Parathyroid adenoma (tissue), 2 donors: ENCODE measurements around the gene CYP46A1.

Experiments used
- H2AFZ ChIP-seq: fragments of 300-600 bp; sonication (generic); one replicate; pipeline ENCODE4 v1.7.0; 2017; ENCODE audit warnings: antibody characterized with exemption, mild to moderate bottlenecking
- H3K27ac ChIP-seq: fragments of 300-600 bp; sonication (generic); one replicate; pipeline ENCODE4 v1.7.0; 2017
- H3K27me3 ChIP-seq: fragments of 300-600 bp; sonication (generic); one replicate; pipeline ENCODE4 v1.7.0; 2017; ENCODE audit warnings: low read length; ENCODE audit not compliant: control insufficient read depth, insufficient read depth
- H3K36me3 ChIP-seq: fragments of 300-600 bp; sonication (generic); one replicate; pipeline ENCODE4 v1.7.0; 2017; ENCODE audit warnings: low read length; ENCODE audit not compliant: control insufficient read depth, insufficient read depth
- H3K4me1 ChIP-seq: fragments of 300-600 bp; sonication (generic); one replicate; pipeline ENCODE4 v1.7.0; 2017; ENCODE audit warnings: control low read depth
- H3K4me2 ChIP-seq: fragments of 300-600 bp; sonication (generic); one replicate; pipeline ENCODE4 v1.7.0; 2017; ENCODE audit warnings: low read length
- H3K4me3 ChIP-seq: fragments of 300-600 bp; sonication (generic); one replicate; pipeline ENCODE4 v1.7.0; 2017; ENCODE audit warnings: low read depth, low read length
- H3K79me2 ChIP-seq: fragments of 300-600 bp; sonication (generic); one replicate; pipeline ENCODE4 v1.7.0; 2017; ENCODE audit warnings: control low read depth
- H3K9ac ChIP-seq: fragments of 300-600 bp; sonication (generic); one replicate; pipeline ENCODE4 v1.7.0; 2017; ENCODE audit warnings: mild to moderate bottlenecking
- H3K9me3 ChIP-seq: fragments of 300-600 bp; sonication (generic); one replicate; pipeline ENCODE4 v1.7.0; 2017; ENCODE audit warnings: low read length; ENCODE audit not compliant: control insufficient read depth
- TF ChIP-seq, protein P1 (sequence below): fragments of 300-600 bp; sonication (generic); IDR thresholded peaks from one replicate; pipeline ENCODE4 v1.7.0; 2017; ENCODE audit warnings: antibody characterized with exemption, mild to moderate bottlenecking
- donor health status: primary hyperparathyroidism.

The CYP46A1 gene

DNA sequence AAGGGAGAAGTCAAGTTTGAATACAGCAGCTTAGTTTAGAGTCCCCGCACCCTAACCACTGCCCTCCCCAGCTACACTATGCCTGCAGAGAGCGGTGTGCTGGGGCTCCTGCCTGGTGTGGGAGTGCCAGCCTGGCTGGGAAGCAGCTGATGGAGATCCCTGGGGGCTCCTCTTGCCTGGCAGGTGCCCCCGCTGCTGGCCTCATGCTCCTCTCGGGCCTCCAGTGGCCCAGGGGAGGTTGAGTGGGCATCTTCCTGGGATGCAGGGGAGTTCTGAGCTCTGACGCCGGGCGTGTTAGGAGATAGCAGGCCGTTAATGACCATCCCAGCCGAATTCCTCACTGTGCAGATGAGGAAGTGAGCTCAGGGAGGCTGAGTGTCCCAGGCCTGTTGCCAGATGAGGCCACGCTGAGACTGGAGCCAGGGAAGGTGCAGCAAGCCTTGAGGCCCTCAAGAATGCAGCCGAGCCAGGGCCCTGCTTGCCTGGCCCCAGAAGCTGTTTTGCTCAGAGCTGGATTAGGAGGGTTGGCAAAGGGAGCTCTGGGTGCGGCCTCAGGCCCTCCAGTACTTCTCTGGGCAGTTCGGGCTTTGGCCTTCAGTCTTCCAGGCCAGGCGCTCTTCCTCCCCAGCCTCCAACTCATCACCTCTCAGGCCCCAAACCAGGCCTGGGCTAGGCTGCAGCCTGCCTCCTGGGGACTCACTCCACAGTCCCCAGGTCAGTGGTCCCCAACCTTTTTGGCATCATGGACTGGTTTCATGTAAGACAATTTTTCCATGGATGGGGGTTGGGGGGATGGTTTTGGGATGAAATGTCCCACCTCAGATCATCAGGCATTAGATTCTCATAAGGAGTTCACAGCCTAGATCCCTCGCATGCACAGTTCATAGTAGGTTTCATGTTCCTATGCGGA, 6.6 kb upstream of the CYP46A1 start:
- no peaks in the 10 kb centered on the region for H3K9me3 ChIP-seq
- no peak overlapping the region for H3K4me2 ChIP-seq
- no peaks in the 10 kb centered on the region for H3K36me3 ChIP-seq
- H2AFZ ChIP-seq, result no peak overlapping the region
- H3K79me2 ChIP-seq, result no peaks in the 10 kb centered on the region
- no peak overlapping the region for H3K4me3 ChIP-seq
- H3K4me1 ChIP-seq, result no peaks in the 10 kb centered on the region
- no peaks in the 10 kb centered on the region for H3K27me3 ChIP-seq
- no peak overlapping the region for H3K27ac ChIP-seq
- TF ChIP-seq, protein P1, sequence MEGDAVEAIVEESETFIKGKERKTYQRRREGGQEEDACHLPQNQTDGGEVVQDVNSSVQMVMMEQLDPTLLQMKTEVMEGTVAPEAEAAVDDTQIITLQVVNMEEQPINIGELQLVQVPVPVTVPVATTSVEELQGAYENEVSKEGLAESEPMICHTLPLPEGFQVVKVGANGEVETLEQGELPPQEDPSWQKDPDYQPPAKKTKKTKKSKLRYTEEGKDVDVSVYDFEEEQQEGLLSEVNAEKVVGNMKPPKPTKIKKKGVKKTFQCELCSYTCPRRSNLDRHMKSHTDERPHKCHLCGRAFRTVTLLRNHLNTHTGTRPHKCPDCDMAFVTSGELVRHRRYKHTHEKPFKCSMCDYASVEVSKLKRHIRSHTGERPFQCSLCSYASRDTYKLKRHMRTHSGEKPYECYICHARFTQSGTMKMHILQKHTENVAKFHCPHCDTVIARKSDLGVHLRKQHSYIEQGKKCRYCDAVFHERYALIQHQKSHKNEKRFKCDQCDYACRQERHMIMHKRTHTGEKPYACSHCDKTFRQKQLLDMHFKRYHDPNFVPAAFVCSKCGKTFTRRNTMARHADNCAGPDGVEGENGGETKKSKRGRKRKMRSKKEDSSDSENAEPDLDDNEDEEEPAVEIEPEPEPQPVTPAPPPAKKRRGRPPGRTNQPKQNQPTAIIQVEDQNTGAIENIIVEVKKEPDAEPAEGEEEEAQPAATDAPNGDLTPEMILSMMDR, result no peak
- no peak overlapping the region for H3K9ac ChIP-seq

DNA sequence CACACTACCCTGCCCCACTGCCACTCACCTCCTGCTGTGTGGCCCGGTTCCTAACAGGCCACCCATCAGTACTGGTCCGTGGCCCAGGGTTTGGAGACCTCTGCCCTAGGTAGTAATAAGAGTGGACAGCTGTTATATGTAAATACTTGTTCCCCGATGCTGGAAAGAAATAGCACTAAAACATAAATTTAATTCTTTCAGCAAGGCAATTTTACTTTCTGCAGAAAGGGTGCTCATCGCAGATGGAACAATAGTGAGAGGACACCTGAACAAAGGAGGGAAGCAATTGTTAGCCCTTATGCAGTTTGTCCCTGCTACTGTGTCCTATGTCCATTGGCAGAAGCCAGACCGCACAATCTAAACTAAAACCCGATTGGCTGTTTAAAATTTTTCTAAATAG, 5.9 kb upstream of the CYP46A1 start:
- Histone ChIP-seq H3K27me3 (no peaks in the 10 kb centered on the region), H3K27ac (no peak overlapping the region), H3K9ac (no peak overlapping the region), H3K4me2 (no peak overlapping the region), H3K4me3 (no peak overlapping the region), H2AFZ (no peak overlapping the region), H3K4me1 (peaks cover 4% of the 10 kb centered on the region), H3K9me3 (no peaks in the 10 kb centered on the region), H3K36me3 (no peaks in the 10 kb centered on the region), H3K79me2 (no peaks in the 10 kb centered on the region)
- TF ChIP-seq, protein P1, result no peak

DNA sequence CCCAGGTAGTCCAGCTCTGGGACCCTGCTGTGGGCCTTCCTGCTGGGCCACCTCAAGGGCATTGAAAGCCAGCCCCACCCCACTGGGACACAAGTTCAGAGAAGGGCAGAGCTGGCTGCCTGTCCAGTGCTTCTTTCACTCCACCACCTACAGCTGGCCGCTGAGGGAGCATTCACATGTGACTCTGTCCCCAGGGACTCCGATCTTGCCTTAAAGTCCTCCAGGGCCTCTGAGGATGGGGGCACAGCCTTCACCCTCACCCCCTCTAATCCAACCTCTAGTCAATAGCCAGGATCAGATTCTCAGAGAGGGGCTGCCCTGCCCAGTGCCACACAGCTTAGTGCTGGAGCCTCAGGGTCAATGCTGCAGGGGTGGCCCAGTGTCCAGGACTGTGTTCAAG, 5.0 kb upstream of the CYP46A1 start:
- Histone ChIP-seq H3K27ac (no peak overlapping the region), H3K79me2 (no peaks in the 10 kb centered on the region), H3K4me1 (peaks cover 4% of the 10 kb centered on the region), H3K27me3 (no peaks in the 10 kb centered on the region), H3K9ac (no peak overlapping the region), H3K9me3 (no peaks in the 10 kb centered on the region), H3K4me3 (no peak overlapping the region), H3K4me2 (no peak overlapping the region), H2AFZ (no peak overlapping the region), H3K36me3 (no peaks in the 10 kb centered on the region)
- TF ChIP-seq, protein P1, result no peak

DNA sequence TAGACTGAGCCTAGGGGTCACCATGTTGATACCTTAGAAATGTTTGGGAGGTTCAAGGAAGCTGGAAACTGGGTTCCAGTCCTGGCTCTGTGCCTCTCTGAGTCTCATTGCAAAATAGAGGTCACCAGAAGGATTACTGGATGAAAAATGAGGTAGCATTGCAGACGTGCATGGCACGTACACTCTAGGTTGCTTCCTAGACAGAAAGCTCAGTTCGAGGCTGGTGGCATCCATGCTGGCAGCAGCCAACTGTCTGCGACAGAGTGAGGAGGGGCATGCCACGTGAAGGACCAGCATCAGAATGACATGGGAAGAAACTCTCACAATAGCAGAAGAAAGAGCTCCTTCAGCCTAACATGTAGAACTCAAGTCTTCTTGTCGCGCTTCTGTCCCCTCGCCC, 4.6 kb upstream of the CYP46A1 start:
- no peak overlapping the region for H3K4me2 ChIP-seq
- no peaks in the 10 kb centered on the region for H3K27me3 ChIP-seq
- H3K9me3 ChIP-seq, result no peaks in the 10 kb centered on the region
- no peak overlapping the region for H3K4me3 ChIP-seq
- H3K36me3 ChIP-seq, result no peaks in the 10 kb centered on the region
- no peak overlapping the region for H3K27ac ChIP-seq
- no peaks in the 10 kb centered on the region for H3K79me2 ChIP-seq
- H3K4me1 ChIP-seq, result peaks cover 4% of the 10 kb centered on the region
- TF ChIP-seq, protein P1, result no peak
- no peak overlapping the region for H3K9ac ChIP-seq
- no peak overlapping the region for H2AFZ ChIP-seq

DNA sequence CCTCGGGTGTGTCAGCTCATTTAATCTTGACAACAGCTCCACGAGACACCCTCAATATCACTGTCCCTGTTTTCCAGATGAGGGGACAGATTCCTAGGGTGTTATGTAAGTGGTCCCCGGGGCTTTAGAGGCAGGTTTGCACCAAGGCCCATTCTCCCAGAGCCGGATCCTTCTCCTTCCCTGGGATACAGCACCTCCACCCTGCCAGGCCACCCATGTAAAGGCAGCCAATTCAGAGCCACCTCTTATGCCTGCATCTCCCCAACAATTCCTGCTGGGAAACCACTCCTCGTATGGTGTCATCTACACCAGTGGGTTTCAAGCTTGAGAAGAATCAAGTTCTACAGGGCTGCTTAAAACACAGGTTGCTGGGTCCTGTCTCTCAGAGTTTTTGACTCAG, 4.1 kb upstream of the CYP46A1 start:
- no peaks in the 10 kb centered on the region for H3K9me3 ChIP-seq
- no peak overlapping the region for H3K4me2 ChIP-seq
- H3K27me3 ChIP-seq, result no peaks in the 10 kb centered on the region
- H3K36me3 ChIP-seq, result no peaks in the 10 kb centered on the region
- H3K9ac ChIP-seq, result no peak overlapping the region
- TF ChIP-seq, protein P1, result no peak
- H3K4me3 ChIP-seq, result no peak overlapping the region
- no peak overlapping the region for H3K27ac ChIP-seq
- H3K4me1 ChIP-seq, result peaks cover 4% of the 10 kb centered on the region
- no peaks in the 10 kb centered on the region for H3K79me2 ChIP-seq
- no peak overlapping the region for H2AFZ ChIP-seq
